ENCODE results near the gene HERC4. TPM values are rescaled to one million over a fixed set of nuclear protein-coding genes. Genes with fewer than 3 reads are reported as not detected.

HERC4 gene
- total and polyA plus RNA-seq, 12 donors = 21.3 to 75.6 (median 49.7) TPM

DNA sequence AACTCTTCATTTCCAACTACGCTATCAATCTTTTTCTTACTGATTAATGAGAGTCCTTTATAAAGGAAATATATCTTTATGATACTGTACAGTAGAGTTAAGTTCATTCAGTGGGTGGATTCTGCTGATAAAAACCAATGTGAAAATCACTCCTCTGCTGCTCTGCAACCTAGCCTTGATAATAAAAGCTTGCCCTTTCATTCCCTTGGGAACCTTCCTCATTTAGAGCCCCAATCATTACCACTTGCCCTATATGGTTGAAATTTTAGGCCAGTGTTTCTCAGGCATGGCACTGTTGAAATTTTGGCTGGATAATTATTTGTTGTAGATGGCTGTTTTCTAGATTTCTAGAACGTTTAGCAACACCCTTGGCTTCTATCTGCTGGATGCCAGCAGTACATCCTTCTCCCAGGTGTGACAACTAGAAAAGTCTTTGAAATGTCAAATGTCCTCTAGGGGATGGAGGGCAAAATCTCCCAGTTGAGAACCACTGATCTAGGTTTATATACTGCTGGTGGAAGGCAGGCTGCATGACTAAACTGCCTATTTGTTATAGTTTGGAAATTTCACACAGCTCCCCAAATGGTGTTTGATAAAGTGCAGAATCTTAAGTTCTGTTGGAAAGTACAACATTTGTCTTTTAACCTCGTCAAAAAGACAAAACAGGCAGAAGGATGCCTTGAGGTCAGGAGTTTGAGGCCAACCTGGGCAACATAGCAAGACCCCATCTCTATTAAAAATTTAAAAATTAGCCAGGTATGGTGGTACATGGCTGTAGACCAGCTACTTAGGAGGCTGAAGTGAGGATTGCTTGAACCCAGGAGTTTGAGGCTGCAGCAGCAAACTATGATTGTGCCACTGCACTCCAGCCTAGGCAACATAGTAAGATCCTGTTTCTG, 199.5 kb downstream of the HERC4 start:
- 67 to 72% (median 70%) methylated on average over 3 of the region's 3 CpGs for WGBS, 4 donors
- intact Hi-C loops (cut with DNase I) = no loop called here

More for the DNA sequence above, 199.5 kb downstream of the HERC4 start:
- Histone ChIP-seq H3K4me3 (no peak overlapping the region), H3K4me1 (replicated peaks in 1 of 2) (no peaks in the 10 kb centered on the region), H3K27me3 (no peaks in the 10 kb centered on the region), H3K36me3 (replicated peaks in 1 of 2) (no peaks in the 10 kb centered on the region), H3K27ac (no peak overlapping the region), H3K9me3 (replicated peaks in 1 of 3) (no peaks in the 10 kb centered on the region)
- no peak for TF ChIP-seq POLR2A (IDR thresholded peaks at IDR 0.05)
- TF ChIP-seq, protein P1, sequence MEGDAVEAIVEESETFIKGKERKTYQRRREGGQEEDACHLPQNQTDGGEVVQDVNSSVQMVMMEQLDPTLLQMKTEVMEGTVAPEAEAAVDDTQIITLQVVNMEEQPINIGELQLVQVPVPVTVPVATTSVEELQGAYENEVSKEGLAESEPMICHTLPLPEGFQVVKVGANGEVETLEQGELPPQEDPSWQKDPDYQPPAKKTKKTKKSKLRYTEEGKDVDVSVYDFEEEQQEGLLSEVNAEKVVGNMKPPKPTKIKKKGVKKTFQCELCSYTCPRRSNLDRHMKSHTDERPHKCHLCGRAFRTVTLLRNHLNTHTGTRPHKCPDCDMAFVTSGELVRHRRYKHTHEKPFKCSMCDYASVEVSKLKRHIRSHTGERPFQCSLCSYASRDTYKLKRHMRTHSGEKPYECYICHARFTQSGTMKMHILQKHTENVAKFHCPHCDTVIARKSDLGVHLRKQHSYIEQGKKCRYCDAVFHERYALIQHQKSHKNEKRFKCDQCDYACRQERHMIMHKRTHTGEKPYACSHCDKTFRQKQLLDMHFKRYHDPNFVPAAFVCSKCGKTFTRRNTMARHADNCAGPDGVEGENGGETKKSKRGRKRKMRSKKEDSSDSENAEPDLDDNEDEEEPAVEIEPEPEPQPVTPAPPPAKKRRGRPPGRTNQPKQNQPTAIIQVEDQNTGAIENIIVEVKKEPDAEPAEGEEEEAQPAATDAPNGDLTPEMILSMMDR (IDR thresholded peaks at IDR 0.05) = no peak
- DNase-seq = no peak

Small RNAs within 50 kb of the gene (small RNA-seq; reads per million reads assigned to genes)
- 0 reads per million in 2 donors for gene RN7SL220P

Other genes starting within 250 kb of the HERC4 start
- 100 to 1,000 TPM in 2 of 9 donors, 10 to 100 TPM in 7; 38.7 to 228 (median 54.0) TPM for gene DNAJC12, start 237.1 kb downstream of the HERC4 start, total RNA-seq
- 100 to 1,000 TPM in 1 of 3 donors, 10 to 100 TPM in 2; 21.0 to 134 (median 58.4) TPM for gene DNAJC12, start 237.1 kb downstream of the HERC4 start, polyA plus RNA-seq
- 10 to 100 TPM; 18.4 to 51.8 (median 30.6) TPM for gene SIRT1, start 190.6 kb downstream of the HERC4 start, total RNA-seq
- gene SIRT1, start 190.6 kb downstream of the HERC4 start, polyA plus RNA-seq = 10 to 100 TPM; 14.8 to 25.9 (median 15.1) TPM
- gene MYPN, start 34.2 kb upstream of the HERC4 start, total RNA-seq = 1 to 10 TPM in 1 of 9 donors, under 1 TPM in 6, not detected in 2; 0.10 to 1.9 (median 0.29) TPM
- under 1 TPM; 0.24 to 0.79 (median 0.34) TPM for gene MYPN, start 34.2 kb upstream of the HERC4 start, polyA plus RNA-seq
- gene ATOH7, start 156.8 kb upstream of the HERC4 start, total RNA-seq = under 1 TPM in 4 of 9 donors, not detected in 5; 0.14 to 0.34 (median 0.23) TPM
- gene ATOH7, start 156.8 kb upstream of the HERC4 start, polyA plus RNA-seq = under 1 TPM in 2 of 3 donors, not detected in 1; 0.48 to 0.71 TPM

Measured in adrenal gland (tissue), 12 donors.